GM18519 (cell line): ENCODE results near the gene FZD10.

Source experiments
- ATAC-seq: cut with Tn5 transposase; IDR thresholded peaks from one replicate; pipeline ENCODE4 v1.9.1; 2021; ENCODE audit warnings: mild to moderate bottlenecking, moderate library complexity; ENCODE audit not compliant: unreplicated experiment, low FRiP score

The FZD10 gene

GRCh38 chr12:130131801-130132200 lies 30.5 kb upstream of the FZD10 start:
- ATAC-seq, result no peak

GRCh38 chr12:130132831-130133511 lies 29.3 kb upstream of the FZD10 start:
- ATAC-seq, result no peak

- no peak for ATAC-seq
Observed at GRCh38 chr12:130133851-130134562, 28.3 kb upstream of the FZD10 start.

- ATAC-seq, result no peak
Observed at GRCh38 chr12:130134563-130134915, 27.7 kb upstream of the FZD10 start.

- ATAC-seq, result no peak
Observed at GRCh38 chr12:130136509-130137039, 25.7 kb upstream of the FZD10 start.

GRCh38 chr12:130137040-130138018 lies 24.9 kb upstream of the FZD10 start:
- no peak for ATAC-seq

- no peak for ATAC-seq
Observed at GRCh38 chr12:130138478-130138877, 23.8 kb upstream of the FZD10 start.

- ATAC-seq, result no peak
Observed at GRCh38 chr12:130139567-130140421, 22.5 kb upstream of the FZD10 start.

- ATAC-seq, result no peak
Observed at GRCh38 chr12:130141105-130141504, 21.2 kb upstream of the FZD10 start.

- ATAC-seq, result no peak
Observed at GRCh38 chr12:130141901-130142683, 20.2 kb upstream of the FZD10 start.

GRCh38 chr12:130142736-130143135 lies 19.5 kb upstream of the FZD10 start:
- ATAC-seq, result no peak

GRCh38 chr12:130143136-130143535 lies 19.1 kb upstream of the FZD10 start:
- no peak for ATAC-seq

- no peak for ATAC-seq
Observed at GRCh38 chr12:130144256-130144655, 18.0 kb upstream of the FZD10 start.

GRCh38 chr12:130145731-130146130 lies 16.5 kb upstream of the FZD10 start:
- ATAC-seq, result no peak

GRCh38 chr12:130146176-130146931 lies 15.9 kb upstream of the FZD10 start:
- no peak for ATAC-seq

- no peak for ATAC-seq
Observed at GRCh38 chr12:130147875-130148596, 14.2 kb upstream of the FZD10 start.

GRCh38 chr12:130151846-130152245 lies 10.4 kb upstream of the FZD10 start:
- ATAC-seq, result no peak

- no peak for ATAC-seq
Observed at GRCh38 chr12:130152386-130152785, 9.9 kb upstream of the FZD10 start.
